Progenitor cell of endocrine pancreas (in vitro differentiated cells): ENCODE results near the gene MSRB1. TPM values are rescaled to one million over a fixed set of nuclear protein-coding genes. Genes with fewer than 3 reads are reported as not detected.

Source experiments
- DNase-seq: peaks from one replicate; pipeline ENCODE4 v3.0.0; 2021; ENCODE audit warnings: low spot score; ENCODE audit not compliant: unreplicated experiment
- H3K27ac Mint-ChIP-seq: 2 replicates; pipeline ENCODE4 v1.8.0; 2021; ENCODE audit warnings: mild to moderate bottlenecking, moderate library complexity, mixed read lengths
- H3K27me3 Mint-ChIP-seq: 2 replicates; pipeline ENCODE4 v1.8.0; 2021; ENCODE audit warnings: mixed read lengths
- H3K36me3 Mint-ChIP-seq: 2 replicates; pipeline ENCODE4 v1.8.0; 2022; ENCODE audit warnings: mixed read lengths; ENCODE audit not compliant: insufficient read depth
- H3K4me1 Mint-ChIP-seq: 2 replicates; pipeline ENCODE4 v1.8.0; 2021; ENCODE audit warnings: low read depth, mixed read lengths
- H3K4me3 Mint-ChIP-seq: 2 replicates; pipeline ENCODE4 v1.8.0; 2021; ENCODE audit warnings: low read depth, mild to moderate bottlenecking, moderate library complexity, mixed read lengths
- H3K9me3 Mint-ChIP-seq: 2 replicates; pipeline ENCODE4 v1.8.0; 2021; ENCODE audit warnings: low read depth, mixed read lengths
- total RNA-seq: library from RNA; stranded (reverse); gene quantifications from 2 replicates; pipeline ENCODE4 v1.2.1, GENCODE V29; 2021
- TF ChIP-seq, protein P1 (sequence below): fragments of 200-600 bp; sonication (generic); IDR thresholded peaks from one replicate; pipeline ENCODE4 v1.5.0; 2021; ENCODE audit warnings: antibody characterized with exemption, mild to moderate bottlenecking; ENCODE audit not compliant: unreplicated experiment

Gene MSRB1
- total RNA-seq, 1 donor from 2014 or later = 28.9 TPM

GRCh38 chr16:1912215-1912543 is 30.8 kb downstream of the MSRB1 start:
- TF ChIP-seq, protein P1, sequence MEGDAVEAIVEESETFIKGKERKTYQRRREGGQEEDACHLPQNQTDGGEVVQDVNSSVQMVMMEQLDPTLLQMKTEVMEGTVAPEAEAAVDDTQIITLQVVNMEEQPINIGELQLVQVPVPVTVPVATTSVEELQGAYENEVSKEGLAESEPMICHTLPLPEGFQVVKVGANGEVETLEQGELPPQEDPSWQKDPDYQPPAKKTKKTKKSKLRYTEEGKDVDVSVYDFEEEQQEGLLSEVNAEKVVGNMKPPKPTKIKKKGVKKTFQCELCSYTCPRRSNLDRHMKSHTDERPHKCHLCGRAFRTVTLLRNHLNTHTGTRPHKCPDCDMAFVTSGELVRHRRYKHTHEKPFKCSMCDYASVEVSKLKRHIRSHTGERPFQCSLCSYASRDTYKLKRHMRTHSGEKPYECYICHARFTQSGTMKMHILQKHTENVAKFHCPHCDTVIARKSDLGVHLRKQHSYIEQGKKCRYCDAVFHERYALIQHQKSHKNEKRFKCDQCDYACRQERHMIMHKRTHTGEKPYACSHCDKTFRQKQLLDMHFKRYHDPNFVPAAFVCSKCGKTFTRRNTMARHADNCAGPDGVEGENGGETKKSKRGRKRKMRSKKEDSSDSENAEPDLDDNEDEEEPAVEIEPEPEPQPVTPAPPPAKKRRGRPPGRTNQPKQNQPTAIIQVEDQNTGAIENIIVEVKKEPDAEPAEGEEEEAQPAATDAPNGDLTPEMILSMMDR = no peak
- no peaks in the 10 kb centered on the region for H3K9me3 Mint-ChIP-seq
- DNase-seq = no peak
- no peaks in the 10 kb centered on the region for H3K36me3 Mint-ChIP-seq
- peaks cover 13% of the 10 kb centered on the region for H3K4me1 Mint-ChIP-seq
- H3K27me3 Mint-ChIP-seq = peaks cover 31% of the 10 kb centered on the region
- no peak overlapping the region for H3K27ac Mint-ChIP-seq
- H3K4me3 Mint-ChIP-seq = no peak overlapping the region

DNA sequence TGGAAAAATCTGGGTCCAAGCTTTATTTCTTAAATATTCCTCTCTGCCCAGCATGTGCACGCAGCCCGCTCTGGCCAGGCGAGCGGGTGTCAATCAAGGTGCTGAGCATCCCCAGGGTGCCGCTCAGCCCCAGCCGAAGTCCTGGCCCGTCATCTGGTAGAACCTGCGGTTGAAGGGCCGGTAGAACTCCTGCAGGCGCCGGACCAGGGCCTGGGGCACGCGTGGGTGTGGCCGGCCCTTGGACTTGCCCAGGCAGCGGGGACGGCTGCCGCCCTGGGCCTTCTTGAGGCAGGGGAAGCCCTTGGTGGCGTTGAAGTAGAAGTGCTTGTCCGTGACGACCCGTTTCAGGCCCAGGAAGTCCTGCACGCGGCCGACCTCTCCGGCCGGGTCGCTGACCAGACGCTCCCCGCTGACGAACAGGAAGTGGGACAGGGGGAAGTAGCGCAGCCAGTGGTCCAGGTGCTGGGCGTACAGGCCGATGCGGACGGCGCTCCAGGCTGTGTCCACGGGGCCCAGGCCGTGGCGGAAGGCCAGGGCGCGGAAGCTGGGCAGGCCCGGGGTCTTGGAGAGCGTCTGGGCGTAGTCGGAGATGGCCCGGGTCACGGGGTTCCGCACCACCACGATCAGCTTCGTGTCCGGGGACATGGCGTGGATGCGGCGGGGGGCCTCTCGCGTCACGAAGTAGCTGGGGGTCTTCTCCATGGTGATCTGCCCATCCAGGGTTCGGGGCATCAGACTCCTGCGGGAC is 31.4 kb downstream of the MSRB1 start:
- Mint-ChIP-seq H3K9me3 (no peaks in the 10 kb centered on the region), H3K27me3 (peaks cover 29% of the 10 kb centered on the region), H3K4me1 (peaks cover 13% of the 10 kb centered on the region), H3K27ac (no peak overlapping the region), H3K4me3 (no peak overlapping the region), H3K36me3 (no peaks in the 10 kb centered on the region)
- TF ChIP-seq, protein P1 = no peak
- DNase-seq = no peak

DNA sequence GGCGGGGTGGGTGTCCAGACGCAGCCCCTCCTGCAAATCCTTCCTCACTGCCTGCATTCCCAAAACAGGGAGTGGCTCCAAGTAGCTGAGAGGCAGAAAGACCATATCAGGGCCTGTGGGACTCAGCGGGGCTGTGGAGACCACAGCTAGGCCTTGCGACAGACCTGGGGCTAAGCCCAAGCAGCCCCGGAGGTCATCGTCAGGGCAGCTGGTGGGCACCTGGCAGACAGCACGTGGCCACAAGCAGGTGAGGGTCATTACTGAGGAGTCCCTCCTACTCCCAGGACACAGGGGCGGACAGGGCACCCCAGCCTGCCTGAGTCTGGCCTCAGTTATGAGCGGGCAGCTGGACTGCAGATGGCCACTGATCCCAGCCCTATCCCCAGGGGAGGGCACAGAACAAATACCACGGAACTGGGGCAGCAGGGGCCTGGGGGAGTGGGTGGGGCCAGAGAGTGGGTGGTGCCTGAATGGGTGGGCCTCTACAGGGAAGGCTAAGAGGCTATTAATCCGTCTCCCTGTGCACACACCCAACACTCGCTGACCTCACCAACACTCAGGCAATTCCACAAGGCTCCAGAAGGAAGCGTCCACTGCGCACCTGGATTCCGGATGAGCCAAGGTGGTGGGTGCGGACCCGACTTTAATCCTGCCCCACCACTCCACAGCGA is 33.3 kb downstream of the MSRB1 start:
- Mint-ChIP-seq H3K4me3 (no peak overlapping the region), H3K9me3 (no peaks in the 10 kb centered on the region), H3K27ac (no peak overlapping the region), H3K36me3 (no peaks in the 10 kb centered on the region), H3K4me1 (peaks cover 11% of the 10 kb centered on the region), H3K27me3 (peaks cover 17% of the 10 kb centered on the region)
- no peak for DNase-seq
- TF ChIP-seq, protein P1 = no peak

GRCh38 chr16:1908983-1909382 is 34.0 kb downstream of the MSRB1 start:
- H3K4me3 Mint-ChIP-seq = no peak overlapping the region
- no peaks in the 10 kb centered on the region for H3K36me3 Mint-ChIP-seq
- H3K27ac Mint-ChIP-seq = no peak overlapping the region
- TF ChIP-seq, protein P1 = no peak
- DNase-seq = no peak
- H3K9me3 Mint-ChIP-seq = no peaks in the 10 kb centered on the region
- H3K4me1 Mint-ChIP-seq = peaks cover 11% of the 10 kb centered on the region
- peaks cover 22% of the 10 kb centered on the region for H3K27me3 Mint-ChIP-seq

GRCh38 chr16:1908184-1908583 is 34.8 kb downstream of the MSRB1 start:
- DNase-seq = no peak
- Mint-ChIP-seq H3K27me3 (peaks cover 22% of the 10 kb centered on the region), H3K4me1 (peaks cover 11% of the 10 kb centered on the region), H3K4me3 (no peak overlapping the region), H3K9me3 (no peaks in the 10 kb centered on the region), H3K27ac (no peak overlapping the region), H3K36me3 (no peaks in the 10 kb centered on the region)
- TF ChIP-seq, protein P1 = no peak
